DOHH2 (cell line): ENCODE measurements around the gene AQP6.

Experiments
- H3F3A ChIP-seq: fragments of 200-600 bp; sonication (generic), shearing (Covaris generic); 2 replicates; pipeline ENCODE4 v1.6.0; 2016; ENCODE audit warnings: antibody characterized with exemption, mild to moderate bottlenecking; ENCODE audit not compliant: control insufficient read depth, insufficient read depth
- H3K27ac ChIP-seq: fragments of 200-600 bp; sonication (generic); 2 replicates; pipeline ENCODE4 v1.5.1; 2014; ENCODE audit warnings: low read depth, mild to moderate bottlenecking, low read length, moderate library complexity
- H3K27me3 ChIP-seq: fragments of 200-600 bp; sonication (generic); 2 replicates; pipeline ENCODE4 v1.6.1; 2014; ENCODE audit warnings: mild to moderate bottlenecking, low read length, mixed read lengths; ENCODE audit not compliant: control insufficient read depth
- H3K36me3 ChIP-seq: fragments of 200-600 bp; sonication (generic); 2 replicates; pipeline ENCODE4 v1.6.1; 2014; ENCODE audit warnings: mild to moderate bottlenecking, low read length, moderate library complexity, mixed read lengths; ENCODE audit not compliant: control insufficient read depth
- H3K4me1 ChIP-seq: fragments of 200-600 bp; sonication (generic); 2 replicates; pipeline ENCODE4 v1.6.1; 2014; ENCODE audit warnings: mild to moderate bottlenecking, low read length, mixed read lengths; ENCODE audit not compliant: control insufficient read depth
- H3K4me2 ChIP-seq: fragments of 200-600 bp; sonication (generic); 2 replicates; pipeline ENCODE4 v1.6.0; 2014; ENCODE audit warnings: mild to moderate bottlenecking, low read length, moderate library complexity
- H3K4me3 ChIP-seq: fragments of 200-600 bp; sonication (generic); 2 replicates; pipeline ENCODE4 v1.5.1; 2014; ENCODE audit warnings: mild to moderate bottlenecking, low read length, mixed read lengths
- H3K79me2 ChIP-seq: fragments of 200-600 bp; sonication (generic); 2 replicates; pipeline ENCODE4 v1.6.1; 2014; ENCODE audit warnings: mild to moderate bottlenecking, low read length, mixed read lengths; ENCODE audit not compliant: control insufficient read depth
- H3K9me2 ChIP-seq: fragments of 200-600 bp; sonication (generic); replicated peaks from 2 replicates; pipeline ENCODE4 v1.6.1; 2014; ENCODE audit warnings: mild to moderate bottlenecking, low read length, mixed read lengths; ENCODE audit not compliant: control insufficient read depth
- H3K9me3 ChIP-seq: fragments of 200-600 bp; sonication (generic); 2 replicates; pipeline ENCODE4 v1.6.1; 2014; ENCODE audit warnings: antibody characterized with exemption, low read length, mixed read lengths; ENCODE audit not compliant: control insufficient read depth, insufficient read depth
- H4K20me1 ChIP-seq: fragments of 200-600 bp; sonication (generic); 2 replicates; pipeline ENCODE4 v1.6.0; 2014; ENCODE audit warnings: low read depth, mild to moderate bottlenecking, antibody characterized with exemption, low read length, moderate library complexity; ENCODE audit not compliant: control insufficient read depth, insufficient read depth
- CTCF ChIP-seq: fragments of 200-600 bp; sonication (generic); IDR thresholded peaks from one replicate; pipeline ENCODE4 v1.5.1; 2014; ENCODE audit warnings: antibody characterized with exemption, mild to moderate bottlenecking, low read depth, low read length; ENCODE audit not compliant: poor library complexity, severe bottlenecking
- EZH2phosphoT487 ChIP-seq: fragments of 200-600 bp; sonication (generic); IDR thresholded peaks from 2 replicates; pipeline ENCODE4 v1.6.1; 2017; ENCODE audit warnings: borderline replicate concordance, mild to moderate bottlenecking, antibody characterized with exemption, low read length, moderate library complexity, mixed read lengths

AQP6 gene

GRCh38 chr12:49939707-49940106 is 33.0 kb upstream of the AQP6 start:
- Histone ChIP-seq H3K36me3 (no peaks in the 10 kb centered on the region), H3K79me2 (no peaks in the 10 kb centered on the region), H3K4me2 (no peak overlapping the region), H3K27me3 (peaks cover 4% of the 10 kb centered on the region), H3K4me1 (peaks cover 1% of the 10 kb centered on the region; the same call in 1 of the 2 replicates), H3F3A (0 out of 2 replicates have a peak, but pooled peaks cover 2% of the 10 kb centered on the region), H3K27ac (no peak overlapping the region), H3K9me3 (no peaks in the 10 kb centered on the region), H4K20me1 (no peaks in the 10 kb centered on the region), H3K4me3 (no peak overlapping the region), H3K9me2 (no peaks in the 10 kb centered on the region)
- TF ChIP-seq CTCF (no peak), EZH2phosphoT487 (no peak)

GRCh38 chr12:49941556-49942511 is 30.9 kb upstream of the AQP6 start:
- Histone ChIP-seq H3K36me3 (no peaks in the 10 kb centered on the region), H3K4me3 (no peak overlapping the region), H3K4me2 (no peak overlapping the region), H3K9me3 (no peaks in the 10 kb centered on the region), H3F3A (0 out of 2 replicates have a peak, but pooled peaks cover 2% of the 10 kb centered on the region), H3K4me1 (peaks cover 12% of the 10 kb centered on the region), H3K9me2 (no peaks in the 10 kb centered on the region), H3K27ac (no peak overlapping the region), H3K79me2 (no peaks in the 10 kb centered on the region), H3K27me3 (no peaks in the 10 kb centered on the region), H4K20me1 (no peaks in the 10 kb centered on the region)
- TF ChIP-seq CTCF = no peak
- no peak for TF ChIP-seq EZH2phosphoT487

GRCh38 chr12:49942512-49942893 is 30.2 kb upstream of the AQP6 start:
- no peak overlapping the region for H3K4me2 ChIP-seq
- no peak overlapping the region for H3K4me3 ChIP-seq

More at GRCh38 chr12:49942512-49942893, 30.2 kb upstream of the AQP6 start:
- H3K36me3 ChIP-seq = no peaks in the 10 kb centered on the region
- no peak overlapping the region for H3K27ac ChIP-seq
- no peaks in the 10 kb centered on the region for H4K20me1 ChIP-seq
- no peaks in the 10 kb centered on the region for H3K9me3 ChIP-seq
- 0 out of 2 replicates have a peak, but pooled peaks cover 2% of the 10 kb centered on the region for H3F3A ChIP-seq
- no peaks in the 10 kb centered on the region for H3K79me2 ChIP-seq
- H3K27me3 ChIP-seq = no peaks in the 10 kb centered on the region
- no peaks in the 10 kb centered on the region for H3K9me2 ChIP-seq
- peaks cover 12% of the 10 kb centered on the region for H3K4me1 ChIP-seq
- TF ChIP-seq CTCF (no peak), EZH2phosphoT487 (no peak)
